ENCODE measurements around the gene GUCD1. TPM values are rescaled to one million over a fixed set of nuclear protein-coding genes. Genes with fewer than 3 reads are reported as not detected.

Gene GUCD1
- total and polyA plus RNA-seq, 10 of the 15 experiments (the other 5 are each of a cell fraction or from before 2014, with no cell fraction given), result 56.0 to 177 (median 88.2) TPM

DNA sequence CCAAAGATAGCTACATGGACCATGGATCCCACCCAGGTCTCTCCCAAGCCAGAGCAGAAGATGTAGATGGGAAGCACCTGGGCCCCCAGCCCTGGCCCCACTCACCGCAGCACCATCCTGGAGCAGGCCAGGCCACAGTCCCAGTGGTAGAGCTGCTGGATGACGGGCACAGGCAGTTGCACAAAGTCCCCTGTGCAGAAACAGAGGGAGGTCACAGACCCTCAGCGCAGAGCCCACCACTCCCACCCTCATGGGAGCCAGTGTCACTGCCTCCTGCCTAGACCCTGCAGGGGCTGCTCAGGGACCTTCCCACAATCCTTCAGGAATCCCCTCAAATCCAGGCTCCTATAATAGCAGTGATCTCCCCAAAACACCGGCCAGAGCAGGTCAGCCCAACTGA lies 6.1 kb downstream of the GUCD1 start:
- Histone ChIP-seq H3K4me3 (no peak overlapping the region), H3K9me3 (replicated peaks; ENCODE audit: control insufficient read depth, insufficient read depth, low read length) (no peaks in the 10 kb centered on the region), H3K27me3 (replicated peaks in 1 of 2; ENCODE audit: control insufficient read depth in 2 of 2, insufficient read depth in 2 of 2, low read length in 1 of 2) (no peaks in the 10 kb centered on the region), H3K4me1 (ENCODE audit: control insufficient read depth, insufficient read depth, low read length) (peaks cover 9% of the 10 kb centered on the region), H3K36me3 (ENCODE audit: control insufficient read depth in 2 of 2, insufficient read depth in 2 of 2, low read length in 1 of 2) (peaks cover 4 to 21% of the 10 kb centered on the region in 2 experiments; a peak in 3 of 4 replicates), H3K79me2 (ENCODE audit: control insufficient read depth, insufficient read depth, low read length) (peaks cover 33% of the 10 kb centered on the region), H3K4me2 (ENCODE audit: control insufficient read depth, insufficient read depth) (no peak overlapping the region), H3K27ac (ENCODE audit: control insufficient read depth, insufficient read depth) (no peak overlapping the region), H3K9ac (ENCODE audit: control insufficient read depth, insufficient read depth, low read length) (no peak overlapping the region), H2AFZ (ENCODE audit: control insufficient read depth, low read depth, low read length) (no peak overlapping the region), H4K20me1 (ENCODE audit: control insufficient read depth, insufficient read depth) (no peaks in the 10 kb centered on the region)
- intact Hi-C loops (cut with micrococcal nuclease; ENCODE audit: unreplicated experiment) (no loop called here), in situ Hi-C loops (cut with MboI) (no loop called here)
- WGBS (ENCODE audit: insufficient coverage, insufficient replicate concordance, low lambda C conversion rate, missing lambda C conversion rate), result 93% methylated on average over 4 of the region's 4 CpGs
- DNase-seq (ENCODE audit: low read depth, low spot score), result no peak
- FAIRE-seq, result no peak
- ChIA-PET POLR2A (interaction anchor here (0.5 to 0.8 kb wide), 2 partner anchors 8 to 193 kb away, joined by 3 to 6 read pairs; no protein-coding TSS in a partner anchor), CTCF (interaction anchor here (0.6 kb wide), 1 partner anchor 19 kb away, joined by 3 read pairs; no protein-coding TSS in a partner anchor), RAD21 (ENCODE audit: unreplicated experiment) (no interaction called here), SMC1A (ENCODE audit: uncharacterized antibody, unreplicated experiment) (interaction anchor here (0.6 kb wide), 1 partner anchor 222 kb away, joined by 3 read pairs; no protein-coding TSS in a partner anchor)
- ATAC-seq, result no peak
- BruUV-seq (replicated peaks), result no TSS peak
- TF ChIP-seq, protein P1, sequence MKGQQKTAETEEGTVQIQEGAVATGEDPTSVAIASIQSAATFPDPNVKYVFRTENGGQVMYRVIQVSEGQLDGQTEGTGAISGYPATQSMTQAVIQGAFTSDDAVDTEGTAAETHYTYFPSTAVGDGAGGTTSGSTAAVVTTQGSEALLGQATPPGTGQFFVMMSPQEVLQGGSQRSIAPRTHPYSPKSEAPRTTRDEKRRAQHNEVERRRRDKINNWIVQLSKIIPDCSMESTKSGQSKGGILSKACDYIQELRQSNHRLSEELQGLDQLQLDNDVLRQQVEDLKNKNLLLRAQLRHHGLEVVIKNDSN (IDR thresholded peaks at IDR 0.05; ENCODE audit: borderline replicate concordance, extremely low read length, insufficient read depth, low read depth, low read length), result no peak
- TF ChIP-seq, protein P2, sequence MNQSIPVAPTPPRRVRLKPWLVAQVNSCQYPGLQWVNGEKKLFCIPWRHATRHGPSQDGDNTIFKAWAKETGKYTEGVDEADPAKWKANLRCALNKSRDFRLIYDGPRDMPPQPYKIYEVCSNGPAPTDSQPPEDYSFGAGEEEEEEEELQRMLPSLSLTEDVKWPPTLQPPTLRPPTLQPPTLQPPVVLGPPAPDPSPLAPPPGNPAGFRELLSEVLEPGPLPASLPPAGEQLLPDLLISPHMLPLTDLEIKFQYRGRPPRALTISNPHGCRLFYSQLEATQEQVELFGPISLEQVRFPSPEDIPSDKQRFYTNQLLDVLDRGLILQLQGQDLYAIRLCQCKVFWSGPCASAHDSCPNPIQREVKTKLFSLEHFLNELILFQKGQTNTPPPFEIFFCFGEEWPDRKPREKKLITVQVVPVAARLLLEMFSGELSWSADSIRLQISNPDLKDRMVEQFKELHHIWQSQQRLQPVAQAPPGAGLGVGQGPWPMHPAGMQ (IDR thresholded peaks at IDR 0.05; ENCODE audit: borderline replicate concordance), result no peak
- TF ChIP-seq CBFB (IDR thresholded peaks at IDR 0.05; ENCODE audit: low read depth), result no peak
- no peak for TF ChIP-seq ZNF207 (IDR thresholded peaks at IDR 0.05; ENCODE audit: borderline replicate concordance)
- TF ChIP-seq HDAC2 (IDR thresholded peaks at IDR 0.05), result no peak
- TF ChIP-seq CHD2 (IDR thresholded peaks at IDR 0.05; ENCODE audit: borderline replicate concordance, low read depth, low read length), result no peak
- TF ChIP-seq, protein P3, sequence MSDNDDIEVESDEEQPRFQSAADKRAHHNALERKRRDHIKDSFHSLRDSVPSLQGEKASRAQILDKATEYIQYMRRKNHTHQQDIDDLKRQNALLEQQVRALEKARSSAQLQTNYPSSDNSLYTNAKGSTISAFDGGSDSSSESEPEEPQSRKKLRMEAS (IDR thresholded peaks at IDR 0.05; ENCODE audit: low read depth, low read length), result no peak
- no peak for TF ChIP-seq ZBTB33 (IDR thresholded peaks at IDR 0.05)
- TF ChIP-seq SUZ12 (IDR thresholded peaks at IDR 0.05; ENCODE audit: unreplicated experiment), result no peak
- TF ChIP-seq IRF3 (IDR thresholded peaks at IDR 0.05), result no peak
- no peak for TF ChIP-seq TCF12 (IDR thresholded peaks at IDR 0.05; ENCODE audit: low read depth, low read length)
- no peak for TF ChIP-seq SUPT20H (IDR thresholded peaks at IDR 0.05; ENCODE audit: borderline replicate concordance, control insufficient read depth, low read depth, low read length)
- TF ChIP-seq TAF1 (IDR thresholded peaks at IDR 0.05; ENCODE audit: borderline replicate concordance, low read depth, low read length), result no peak
- TF ChIP-seq JUND (IDR thresholded peaks at IDR 0.05; ENCODE audit: low read depth, low read length), result no peak
- TF ChIP-seq MYB (IDR thresholded peaks at IDR 0.05; ENCODE audit: borderline replicate concordance, low read depth, low read length), result no peak
- no peak for TF ChIP-seq PBX3 (IDR thresholded peaks at IDR 0.05; ENCODE audit: insufficient replicate concordance, low read depth, low read length)

Data from GM12878 (cell line).